C4-2B (cell line): ENCODE data around the gene SRMS.

ENCODE experiments used
- CTCF ChIP-seq: fragments of 450-650 bp; conservative IDR thresholded peaks from 2 replicates; pipeline ENCODE4 v1.5.1; 2017; ENCODE audit warnings: mild to moderate bottlenecking
- ZFX ChIP-seq: fragments of 450-650 bp; IDR thresholded peaks from 2 replicates; pipeline ENCODE4 v1.6.1; 2017

- TF ChIP-seq CTCF = peak; percentile 94
- TF ChIP-seq ZFX = 0 out of 2 replicates have a peak, but pooled peaks have one; percentile 5
Observed at GRCh38 chr20:63537525-63538203, 9.9 kb downstream of the SRMS start.
